GM11168 (cell line): Measurements from ENCODE around the gene SIK3.

ENCODE experiments used
- in situ Hi-C: fragments of 300-500 bp; cut with MboI; formaldehyde crosslinking; loops from one replicate; pipeline ENCODE4 v1.12.0; 2022; ENCODE audit warnings: low sequenced_read_pairs; ENCODE audit not compliant: unreplicated experiment

Gene SIK3

GRCh38 chr11:116981266-116981885 lies 116.9 kb downstream of the SIK3 start:
- in situ Hi-C loops: no loop called here

- in situ Hi-C loops: no loop called here
Measured at GRCh38 chr11:116980136-116980793, 118.0 kb downstream of the SIK3 start.

GRCh38 chr11:116976941-116977570 lies 121.2 kb downstream of the SIK3 start:
- in situ Hi-C loops: no loop called here

- in situ Hi-C loops: no loop called here
Measured at GRCh38 chr11:116975661-116976060, 122.6 kb downstream of the SIK3 start.

GRCh38 chr11:116973270-116973669 lies 125.0 kb downstream of the SIK3 start:
- in situ Hi-C loops: no loop called here

GRCh38 chr11:116972691-116973090 lies 125.5 kb downstream of the SIK3 start:
- in situ Hi-C loops: no loop called here

GRCh38 chr11:116970485-116971292 lies 127.5 kb downstream of the SIK3 start:
- in situ Hi-C loops: no loop called here

- in situ Hi-C loops: no loop called here
Measured at GRCh38 chr11:116969694-116970093, 128.5 kb downstream of the SIK3 start.

GRCh38 chr11:116964269-116964668 lies 134.0 kb downstream of the SIK3 start:
- in situ Hi-C loops: no loop called here

GRCh38 chr11:116963813-116964212 lies 134.4 kb downstream of the SIK3 start:
- in situ Hi-C loops: no loop called here

- in situ Hi-C loops: no loop called here
Measured at GRCh38 chr11:116962108-116962507, 136.1 kb downstream of the SIK3 start.

GRCh38 chr11:116960930-116961329 lies 137.3 kb downstream of the SIK3 start:
- in situ Hi-C loops: no loop called here

GRCh38 chr11:116958246-116958645 lies 140.0 kb downstream of the SIK3 start:
- in situ Hi-C loops: no loop called here

GRCh38 chr11:116955949-116956348 lies 142.3 kb downstream of the SIK3 start:
- in situ Hi-C loops: no loop called here

- in situ Hi-C loops: no loop called here
Measured at GRCh38 chr11:116955548-116955947, 142.7 kb downstream of the SIK3 start.

- in situ Hi-C loops: no loop called here
Measured at GRCh38 chr11:116953530-116954285, 144.5 kb downstream of the SIK3 start.

GRCh38 chr11:116951762-116952161 lies 146.5 kb downstream of the SIK3 start:
- in situ Hi-C loops: no loop called here

GRCh38 chr11:116950210-116950609 lies 148.0 kb downstream of the SIK3 start:
- in situ Hi-C loops: no loop called here

- in situ Hi-C loops: no loop called here
Measured at GRCh38 chr11:116948391-116948790, 149.8 kb downstream of the SIK3 start.

- in situ Hi-C loops: no loop called here
Measured at GRCh38 chr11:116946414-116946813, 151.8 kb downstream of the SIK3 start.
